ENCODE measurements around the gene APRT.

Gene APRT

GRCh38 chr16:88842806-88843205 is 31.1 kb upstream of the APRT start:
- DNase-seq (ENCODE audit: extremely low spot score), result no peak
- no peak for TF ChIP-seq CTCF (IDR thresholded peaks at IDR 0.05; ENCODE audit: control extremely low read depth, extremely low read depth, low read depth, missing control alignments)
- CTCF ChIA-PET, result no interaction called here
- POLR2A ChIA-PET, result no interaction called here

DNA sequence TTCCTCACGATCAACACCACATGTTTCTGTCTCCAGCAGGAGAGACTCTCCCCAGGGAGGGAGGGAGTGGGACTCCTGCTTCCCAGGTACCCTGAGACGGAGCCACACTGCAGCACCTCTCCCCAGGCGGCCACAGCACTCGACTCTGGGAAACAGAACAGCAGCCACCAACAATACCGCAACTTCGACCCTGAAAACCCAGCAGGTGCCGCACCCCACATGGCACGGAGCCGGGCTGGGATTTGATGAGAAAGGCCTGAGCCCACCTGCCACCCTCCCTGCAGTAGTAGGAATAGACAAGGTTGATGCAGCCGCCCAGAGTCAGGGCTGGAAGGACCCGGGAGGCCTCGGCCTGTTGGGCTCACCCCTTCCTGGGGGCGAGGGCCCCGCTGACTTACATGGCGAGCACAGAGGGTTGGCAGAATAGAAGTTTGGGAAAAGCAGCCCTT is 30.6 kb upstream of the APRT start:
- ChIA-PET POLR2A (no interaction called here), CTCF (no interaction called here)
- no peak for DNase-seq (ENCODE audit: extremely low spot score)
- TF ChIP-seq CTCF (IDR thresholded peaks at IDR 0.05; ENCODE audit: control extremely low read depth, extremely low read depth, low read depth, missing control alignments), result no peak

DNA sequence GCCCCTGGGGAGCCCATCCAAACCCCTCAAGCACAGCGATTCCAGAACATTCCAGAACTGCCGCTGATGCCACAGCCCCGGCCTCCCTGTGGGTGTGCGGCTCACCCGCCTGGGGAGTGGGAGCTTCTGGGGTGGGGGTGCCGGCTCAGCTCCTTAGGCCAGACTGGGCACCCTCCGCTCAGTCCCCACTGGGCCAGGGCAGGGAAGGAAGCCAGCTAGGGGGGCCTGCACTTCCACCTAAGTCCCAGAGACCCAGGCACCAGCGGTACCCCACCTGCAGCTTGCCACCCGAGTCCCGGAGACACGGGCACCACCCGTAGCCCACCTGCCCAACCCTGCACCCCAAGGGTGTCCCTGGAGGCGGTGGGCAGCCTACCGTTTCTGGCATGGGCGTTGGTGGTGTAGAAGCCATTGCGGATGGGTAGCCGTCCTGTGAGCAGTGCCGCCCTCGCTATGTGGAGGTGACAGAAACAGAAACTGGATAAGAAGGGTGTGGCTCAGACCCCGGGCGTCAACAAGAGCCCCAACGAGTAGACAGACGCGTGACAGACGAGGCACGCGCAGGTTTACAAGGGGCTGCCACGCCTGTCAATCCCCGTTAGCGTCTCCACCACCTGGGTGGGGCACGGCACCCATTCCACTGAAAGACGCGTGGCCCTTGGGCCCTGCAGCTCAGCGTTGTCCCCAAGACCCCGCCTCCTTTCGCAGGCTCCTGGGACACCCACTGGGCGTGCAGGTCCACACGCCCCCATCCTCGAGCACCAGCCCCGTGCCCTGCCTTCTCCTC is 30.0 kb upstream of the APRT start:
- POLR2A ChIA-PET, result no interaction called here
- no peak for DNase-seq (ENCODE audit: extremely low spot score)
- TF ChIP-seq CTCF (IDR thresholded peaks at IDR 0.05; ENCODE audit: control extremely low read depth, extremely low read depth, low read depth, missing control alignments), result no peak
- CTCF ChIA-PET, result interaction anchor here (0.8 kb wide), 1 partner anchor 325 kb away, joined by 3 read pairs; no protein-coding TSS in a partner anchor

DNA sequence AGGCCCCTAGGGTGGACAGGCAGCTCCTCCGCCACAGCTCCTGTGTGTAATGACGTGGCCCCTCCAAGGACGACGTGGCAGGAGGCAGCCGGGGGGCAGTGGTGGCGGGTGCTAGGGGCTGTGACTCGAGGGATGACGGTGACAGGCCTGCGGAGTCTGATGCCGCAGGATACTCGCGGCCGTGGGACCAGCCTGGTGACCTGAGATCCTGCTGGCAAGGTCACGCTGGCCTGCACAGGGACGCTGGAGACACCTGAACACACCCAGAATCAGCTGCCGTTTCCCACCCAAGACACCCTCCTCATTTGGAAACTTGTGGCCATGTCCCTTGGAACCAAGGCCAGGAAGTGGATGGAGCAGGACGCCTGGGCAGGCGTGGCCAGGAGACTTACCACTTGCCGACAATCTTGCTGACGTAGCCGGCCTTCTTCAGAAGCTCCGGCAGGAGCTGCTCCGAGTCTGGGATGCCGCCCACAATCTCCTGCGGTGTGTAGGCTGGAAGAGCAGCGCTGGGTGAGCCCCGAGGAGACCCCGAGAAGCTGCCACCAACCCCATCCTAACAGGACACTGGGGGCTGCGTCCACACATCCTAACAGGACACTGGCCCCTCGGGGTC is 29.0 kb upstream of the APRT start:
- ChIA-PET POLR2A (no interaction called here), CTCF (interaction anchor here (0.8 to 2.0 kb wide), 4 partner anchors 10 to 326 kb away, joined by 3 to 8 read pairs (median 4); no protein-coding TSS in a partner anchor)
- no peak for DNase-seq (ENCODE audit: extremely low spot score)
- TF ChIP-seq CTCF (IDR thresholded peaks at IDR 0.05; ENCODE audit: control extremely low read depth, extremely low read depth, low read depth, missing control alignments), result no peak

- CTCF ChIA-PET, result interaction anchor here (1.1 to 2.0 kb wide), 4 partner anchors 11 to 103 kb away, joined by 3 to 8 read pairs (median 4); no protein-coding TSS in a partner anchor
- POLR2A ChIA-PET, result no interaction called here
- no peak for DNase-seq (ENCODE audit: extremely low spot score)
- TF ChIP-seq CTCF (IDR thresholded peaks at IDR 0.05; ENCODE audit: control extremely low read depth, extremely low read depth, low read depth, missing control alignments), result no peak
These were observed 28.2 kb upstream of the APRT start for GRCh38 chr16:88839745-88840599.

DNA sequence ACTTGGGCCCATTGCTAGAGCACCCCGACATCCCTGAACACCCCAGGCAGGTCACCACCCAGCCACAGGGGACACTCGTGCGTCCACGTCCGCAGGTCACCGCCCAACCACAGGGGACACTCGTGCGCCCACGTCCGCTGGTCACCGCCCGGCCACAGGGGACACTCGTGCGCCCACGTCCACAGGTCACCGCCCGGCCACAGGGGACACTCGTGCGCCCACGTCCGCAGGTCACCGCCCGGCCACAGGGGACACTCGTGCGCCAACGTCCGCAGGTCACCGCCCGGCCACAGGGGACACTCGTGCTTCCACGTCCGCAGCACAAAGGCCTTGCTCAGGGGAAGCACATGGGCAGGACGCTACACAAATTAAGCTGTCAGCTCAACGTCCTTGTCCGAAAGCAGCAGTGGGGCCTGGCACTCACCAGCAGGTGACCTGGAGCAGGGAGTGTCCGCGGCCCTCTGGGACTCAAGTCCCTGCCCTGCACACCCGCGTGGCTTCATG is 27.4 kb upstream of the APRT start:
- DNase-seq (ENCODE audit: extremely low spot score), result no peak
- no peak for TF ChIP-seq CTCF (IDR thresholded peaks at IDR 0.05; ENCODE audit: control extremely low read depth, extremely low read depth, low read depth, missing control alignments)
- ChIA-PET CTCF (interaction anchor here (1.1 to 2.0 kb wide), 3 partner anchors 12 to 27 kb away, joined by 3 to 8 read pairs (median 5); no protein-coding TSS in a partner anchor), POLR2A (no interaction called here)

All from GM10248 (cell line).